Left colon (tissue), 2 donors: ENCODE results near the gene RASAL2. TPM values are rescaled to one million over a fixed set of nuclear protein-coding genes. Genes with fewer than 3 reads are reported as not detected.
"Not testable (repeated sequence)": the region's sequence is repeated elsewhere in the genome, so short reads cannot be mapped to it uniquely, and the experiment has no call there.

Experiments used
- ATAC-seq: fragments of 200-7000 bp; cut with Tn5 transposase; one replicate; pipeline ENCODE4 v1.9.1; 2020; ENCODE audit warnings: mild to moderate bottlenecking, moderate library complexity
- DNase-seq, 2 donors: peaks; one replicate each; pipeline ENCODE4 v3.0.0-alpha.2; 2020
- intact Hi-C, 2 donors: fragments of 100-400 bp; cut with DNase I in 1 of 2; cut with micrococcal nuclease in 1 of 2; formaldehyde crosslinking; loops; one replicate each; pipeline versions ENCODE4 v1.11.2 to v1.14.0; 2022; cut with DNase I, micrococcal nuclease
- total RNA-seq, 2 donors: library from RNA; stranded (reverse); fragmentation: NEBNext Ultra II Directional; extraction: Animal tissue kit (Norgen Biotek cat#: 25700); gene quantifications; one replicate each; pipeline ENCODE4 v1.2.1, GENCODE V29; 2021
- donor health status: DM: no; HTN: no; CAD: no.
- donor health status: DM: yes; HTN: yes; CAD: no.

The RASAL2 gene
- total RNA-seq, 2 donors from 2014 or later: 14.5 to 17.3 TPM

DNA sequence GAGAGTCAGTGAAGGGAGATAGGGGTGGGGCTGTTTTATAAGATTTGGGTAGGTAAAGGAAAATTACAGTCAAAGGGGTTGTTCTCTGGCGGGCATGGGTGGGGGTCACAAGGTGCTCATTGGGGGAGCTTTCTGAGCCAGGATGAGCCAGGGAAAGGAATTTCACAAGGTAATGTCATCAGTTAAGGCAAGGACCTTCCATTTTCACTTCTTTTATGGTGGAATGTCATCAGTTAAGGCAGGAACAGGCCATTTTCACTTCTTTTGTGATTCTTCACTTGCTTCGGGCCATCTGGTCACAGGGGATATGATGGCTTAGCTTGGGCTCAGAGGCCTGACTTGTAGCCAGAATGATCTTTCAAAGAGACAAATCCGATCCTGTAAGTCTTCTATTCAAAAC lies 159.7 kb downstream of the RASAL2 start:
- intact Hi-C loops, DNase-seq, ATAC-seq: not testable (repeated sequence)

DNA sequence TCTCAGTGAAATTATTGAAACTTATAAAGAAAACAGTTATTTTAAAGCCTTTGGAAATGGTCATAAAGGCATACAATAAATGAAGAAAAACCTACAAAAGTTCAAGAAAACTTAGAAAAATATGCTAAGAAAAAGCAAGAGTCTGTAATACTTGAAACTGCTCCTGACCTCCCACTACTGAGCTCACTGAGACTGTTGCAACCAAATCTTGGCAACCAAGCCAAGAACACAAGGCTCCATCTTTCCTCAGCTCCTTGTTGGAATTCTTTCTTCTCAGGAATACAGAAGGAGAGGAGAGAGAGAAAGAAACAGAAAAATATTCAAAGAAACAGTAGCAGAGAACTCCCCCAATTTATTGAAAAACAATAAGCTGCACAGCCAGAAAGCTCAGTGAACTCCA lies 160.5 kb downstream of the RASAL2 start:
- no peak for DNase-seq
- ATAC-seq: no peak
- intact Hi-C loops: no loop called here

DNA sequence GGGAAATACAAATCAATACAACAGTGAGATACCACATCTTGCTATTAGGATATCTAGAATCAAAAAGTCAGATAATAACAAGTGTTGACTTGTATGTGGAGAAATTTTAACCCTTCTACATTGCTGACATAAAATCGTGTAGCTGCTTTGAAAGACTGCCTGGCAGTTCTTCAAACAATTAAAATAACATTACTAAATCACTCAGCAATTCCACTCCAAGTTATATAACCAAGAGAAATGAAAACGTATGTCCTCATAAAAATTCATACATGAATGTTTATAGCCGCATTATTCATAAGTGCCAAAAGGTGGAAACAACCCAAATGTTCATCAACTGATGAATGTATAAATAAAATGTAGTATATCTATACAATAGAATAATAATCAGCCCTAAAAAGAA lies 164.6 kb downstream of the RASAL2 start:
- no peak for DNase-seq
- ATAC-seq: no peak

DNA sequence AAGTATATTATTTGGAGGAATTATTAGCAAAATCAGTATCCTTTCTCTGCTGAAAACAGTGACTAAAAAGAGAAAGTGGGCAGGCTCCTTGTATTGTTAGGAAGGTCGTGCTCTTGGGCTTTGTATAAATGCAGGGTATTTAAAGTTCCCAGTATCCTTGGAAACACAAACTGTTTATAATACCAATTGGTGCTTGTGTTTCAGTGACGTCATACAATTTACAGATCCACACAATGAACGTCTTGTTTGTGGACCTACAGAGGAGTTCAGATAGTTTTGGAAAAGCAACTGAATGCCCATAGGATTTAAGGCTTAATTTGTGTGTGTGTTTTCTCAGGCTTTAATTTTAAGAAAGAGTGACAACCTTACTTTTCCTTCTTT lies 168.2 kb downstream of the RASAL2 start:
- ATAC-seq (no peak), DNase-seq (no peak)
- intact Hi-C loops: no loop called here

More for the DNA sequence above, 164.6 kb downstream of the RASAL2 start:
- intact Hi-C loops: no loop called here

DNA sequence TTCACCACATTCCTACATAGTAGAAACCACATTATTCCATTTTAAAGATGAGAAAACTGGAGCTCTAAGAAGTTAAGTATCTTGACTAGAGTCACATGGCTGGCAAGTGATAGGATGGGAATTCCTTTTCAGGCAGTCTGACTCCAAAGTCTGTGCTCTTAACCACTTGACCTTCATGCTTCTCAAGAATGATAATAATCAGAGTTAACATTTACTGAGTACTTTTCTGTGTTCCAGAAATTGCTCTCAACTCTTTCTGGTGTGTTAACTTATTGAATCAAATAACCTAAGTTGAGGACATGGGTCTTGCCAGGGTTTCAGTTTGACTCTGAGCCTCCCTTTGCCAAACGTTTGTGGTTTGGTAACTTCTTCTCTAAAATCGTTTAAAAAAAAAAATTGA lies 169.4 kb downstream of the RASAL2 start:
- ATAC-seq (no peak), DNase-seq (no peak)
- intact Hi-C loops: no loop called here

DNA sequence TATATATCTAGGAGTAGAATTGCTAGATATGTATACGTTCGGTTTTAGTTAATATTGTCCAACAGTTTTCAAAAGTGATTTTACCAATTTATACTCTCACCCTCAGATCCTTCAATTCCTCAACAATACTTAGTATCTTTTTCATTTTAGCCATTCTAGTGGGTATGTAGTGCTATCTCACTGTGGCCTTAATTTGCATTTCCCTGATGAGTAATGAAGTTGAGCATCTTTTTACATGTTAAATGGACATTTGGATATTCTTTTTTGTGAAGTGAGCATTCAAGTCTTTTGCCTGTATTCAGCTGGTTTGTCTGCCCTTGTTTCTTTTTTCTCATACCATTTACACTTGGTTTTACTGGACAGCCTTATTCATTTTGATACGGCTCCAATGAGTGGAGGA lies 172.2 kb downstream of the RASAL2 start:
- intact Hi-C loops: no loop called here
- ATAC-seq (no peak), DNase-seq (no peak)

DNA sequence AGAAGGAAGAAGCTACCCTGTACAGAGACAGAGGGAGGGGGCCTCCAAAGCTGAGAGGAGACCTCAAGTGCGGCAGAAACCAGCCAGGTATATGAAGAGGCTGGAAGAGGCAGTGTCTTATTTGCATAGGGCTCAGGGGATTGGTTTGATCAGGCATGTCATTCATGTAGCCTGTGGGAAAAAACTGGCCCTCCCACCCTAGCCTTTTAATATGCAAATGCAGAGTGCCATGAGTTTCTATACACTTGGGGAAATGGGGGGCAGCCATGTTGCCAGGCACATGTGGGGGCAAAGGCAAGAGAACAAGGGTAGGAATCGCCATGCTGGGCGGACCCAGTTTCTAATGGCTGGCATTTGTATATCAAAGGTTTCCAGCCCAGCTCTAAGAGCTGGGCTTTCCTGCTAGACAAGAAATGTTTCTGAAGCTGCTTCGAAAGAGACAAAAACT lies 172.7 kb downstream of the RASAL2 start:
- no peak for ATAC-seq
- no peak for DNase-seq
- intact Hi-C loops: no loop called here

DNA sequence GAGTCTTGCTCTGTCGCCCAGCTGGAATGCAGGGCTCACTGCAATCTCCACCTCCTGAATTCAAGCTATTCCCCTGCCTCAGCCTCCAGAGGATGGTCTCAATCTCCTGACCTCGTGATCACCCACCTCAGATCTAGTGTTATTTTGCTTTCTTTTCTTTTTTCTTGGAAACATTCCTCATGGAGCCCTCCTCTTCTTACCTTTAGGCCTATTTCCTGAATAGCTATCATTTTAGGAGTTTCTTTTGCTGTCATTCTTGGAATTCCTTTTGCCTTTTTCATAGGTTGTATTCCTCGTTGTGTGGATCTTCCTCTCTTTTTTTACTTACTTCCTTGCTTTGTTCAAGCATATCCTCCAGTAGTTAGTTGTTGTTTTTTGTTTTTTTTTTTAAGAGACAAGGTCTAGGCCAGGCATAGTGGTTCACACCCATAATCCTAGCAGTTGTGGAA lies 173.8 kb downstream of the RASAL2 start:
- intact Hi-C loops: no loop called here
- no peak for ATAC-seq
- DNase-seq: no peak

DNA sequence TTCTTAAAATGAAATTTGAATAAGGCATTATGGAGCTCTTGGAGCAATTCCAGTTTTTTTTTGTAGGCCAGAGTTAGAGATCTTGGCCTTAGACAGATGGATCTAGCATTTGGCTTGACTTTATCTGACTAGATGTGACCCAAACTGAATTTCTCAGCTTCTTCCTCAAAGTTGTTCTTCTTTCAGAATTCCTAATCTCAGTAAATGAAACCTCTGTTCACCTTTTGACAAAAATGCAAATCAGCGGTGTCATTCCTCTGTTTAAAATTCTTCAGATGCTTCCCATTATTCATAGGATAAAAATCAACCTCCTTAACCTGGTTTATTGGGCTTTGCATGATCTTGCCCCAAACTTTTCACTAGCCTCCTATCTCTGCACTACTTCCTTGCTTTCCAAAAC lies 177.6 kb downstream of the RASAL2 start:
- ATAC-seq (no peak), DNase-seq (no peak)
- intact Hi-C loops: no loop called here

DNA sequence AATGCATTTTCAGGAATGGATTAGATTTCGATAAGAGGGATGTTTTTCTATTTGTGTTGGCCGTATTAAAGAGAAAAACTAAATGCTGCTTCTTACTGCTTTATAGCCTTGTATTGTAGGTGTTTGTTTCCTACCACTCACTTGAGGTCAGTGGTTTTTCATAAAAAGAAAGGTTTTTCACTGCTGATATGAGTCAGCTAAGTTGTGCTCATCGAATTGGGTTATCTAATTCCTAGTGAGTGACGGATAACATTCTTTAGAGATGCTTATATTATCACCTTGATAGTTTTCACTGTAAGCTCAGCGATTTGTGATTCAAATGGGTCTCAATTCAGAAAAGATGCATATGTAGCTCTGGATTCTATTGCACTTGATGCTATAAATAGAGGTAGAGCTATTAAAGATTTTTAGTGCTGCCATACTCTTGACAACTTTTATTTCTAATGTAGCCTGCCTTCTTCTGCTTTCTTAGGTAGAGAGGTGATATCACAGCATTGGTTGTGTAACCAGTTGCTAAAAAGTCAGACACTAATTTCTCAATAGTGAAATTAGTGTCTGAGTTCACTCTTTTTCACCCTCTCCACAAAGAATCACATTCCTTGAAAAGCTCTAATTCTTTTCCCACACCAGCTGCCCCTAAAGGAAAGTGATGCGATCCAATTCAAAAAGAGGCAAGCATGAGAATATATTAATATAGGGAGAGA lies 180.0 kb downstream of the RASAL2 start:
- DNase-seq (no peak), ATAC-seq (no peak)
- intact Hi-C loops: no loop called here

DNA sequence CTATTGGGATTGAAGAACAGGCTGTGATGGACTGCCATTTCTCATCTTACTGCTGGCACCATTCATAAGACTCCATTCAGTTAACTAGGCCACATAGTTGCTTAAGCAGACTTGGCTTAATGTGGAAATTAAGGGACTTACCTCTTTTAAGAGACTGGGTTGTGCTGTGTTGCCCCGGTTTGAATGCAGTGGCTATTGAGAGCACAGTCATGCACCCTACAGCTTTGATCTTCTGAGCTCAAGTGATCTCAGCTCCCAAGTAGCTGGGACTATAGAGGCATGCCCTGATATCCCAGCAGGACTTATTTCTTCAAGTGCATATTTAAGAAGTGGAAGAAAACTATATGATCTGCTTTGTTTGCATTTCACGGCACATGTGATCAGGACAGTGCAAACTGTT lies 181.1 kb downstream of the RASAL2 start:
- DNase-seq (no peak), ATAC-seq (no peak)
- intact Hi-C loops: no loop called here

DNA sequence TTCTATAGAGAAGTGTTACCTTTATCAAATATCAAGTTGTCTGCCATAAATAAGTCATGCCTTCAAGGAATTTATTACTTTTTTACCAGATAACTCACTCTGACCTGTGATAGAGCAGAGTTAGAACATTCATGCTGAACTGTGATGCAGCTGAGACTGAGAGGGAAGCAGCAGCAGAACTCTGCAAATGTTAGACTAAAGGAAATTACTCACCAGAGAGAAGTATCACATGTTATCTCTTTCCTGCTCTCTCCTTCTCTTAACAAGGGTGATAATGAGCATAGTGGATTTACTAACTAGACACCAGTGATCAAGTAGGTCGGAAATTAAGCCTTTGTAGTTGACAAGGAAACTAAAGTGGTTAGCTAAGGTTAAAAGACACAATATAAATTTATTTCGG lies 181.6 kb downstream of the RASAL2 start:
- DNase-seq: no peak
- intact Hi-C loops: no loop called here
- no peak for ATAC-seq

DNA sequence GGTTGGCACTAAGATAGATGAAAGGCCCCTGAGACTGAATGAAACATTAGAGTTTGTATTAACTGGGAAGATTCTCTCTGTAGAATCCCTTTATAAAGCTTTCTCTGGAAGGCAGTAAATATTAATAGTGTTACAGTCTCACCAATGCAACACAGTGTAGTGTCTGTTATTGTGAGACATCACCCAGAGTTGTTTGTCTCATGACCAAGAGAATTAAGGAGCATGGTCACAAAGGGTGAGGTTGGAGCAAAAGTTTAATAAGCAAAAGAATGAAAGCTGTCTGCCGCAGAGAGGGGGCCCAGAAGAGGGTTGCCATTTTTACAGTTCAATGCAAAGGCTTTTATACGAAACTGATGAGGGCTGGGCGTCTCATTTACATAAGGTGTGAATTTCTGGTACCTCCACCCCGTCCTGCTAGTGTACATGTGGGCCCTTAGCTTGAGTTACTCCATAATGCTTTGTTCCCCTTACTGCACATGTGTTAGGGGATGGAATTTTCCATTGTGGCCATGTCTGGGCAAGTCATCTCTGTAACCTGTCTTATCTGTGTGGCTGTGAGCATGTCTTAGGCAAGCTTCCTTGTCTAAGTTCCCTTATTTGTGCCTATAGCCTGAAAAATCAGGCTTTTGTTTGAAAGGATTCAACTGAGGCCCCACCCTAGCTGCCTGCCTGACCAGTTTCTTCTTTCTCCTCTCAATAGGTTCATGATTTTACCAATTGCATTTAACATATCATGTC lies 184.1 kb downstream of the RASAL2 start:
- intact Hi-C loops: no loop called here
- DNase-seq (no peak), ATAC-seq (no peak)

DNA sequence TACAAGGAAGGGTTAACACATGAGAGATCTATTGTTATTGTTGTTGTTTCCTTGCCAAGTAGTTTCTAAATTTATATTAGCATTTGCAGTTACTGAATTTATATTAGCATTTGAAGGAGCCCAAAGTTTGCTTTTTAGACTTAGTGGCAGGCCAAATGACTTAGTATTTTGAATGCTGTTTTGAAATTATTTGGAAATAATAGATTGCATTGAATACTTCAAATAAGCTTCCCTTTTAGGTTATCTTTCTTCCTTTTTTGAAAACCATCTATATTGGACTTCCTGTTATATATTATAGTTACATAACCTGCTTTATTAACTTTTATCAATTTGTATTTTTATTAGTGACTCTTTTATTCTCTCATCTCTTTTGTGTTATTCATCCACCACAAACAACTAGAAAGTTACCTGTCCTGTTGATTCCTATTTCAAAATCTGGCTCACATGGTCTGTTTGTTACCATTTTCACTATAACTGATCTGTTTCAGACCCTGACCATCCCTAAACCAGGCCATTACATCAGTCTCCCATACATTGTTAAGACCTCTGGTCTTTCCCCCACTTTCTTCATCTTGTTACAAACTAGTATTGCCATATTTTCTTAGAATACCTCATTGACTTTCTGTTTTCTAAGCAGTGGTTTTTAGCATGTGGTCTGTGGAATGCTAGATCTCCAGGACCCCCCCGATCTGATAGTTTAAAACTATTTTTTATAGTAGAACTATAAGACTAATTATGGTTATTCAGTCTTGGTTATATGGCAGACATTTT lies 185.2 kb downstream of the RASAL2 start:
- ATAC-seq (no peak), DNase-seq (no peak)
- intact Hi-C loops: no loop called here

DNA sequence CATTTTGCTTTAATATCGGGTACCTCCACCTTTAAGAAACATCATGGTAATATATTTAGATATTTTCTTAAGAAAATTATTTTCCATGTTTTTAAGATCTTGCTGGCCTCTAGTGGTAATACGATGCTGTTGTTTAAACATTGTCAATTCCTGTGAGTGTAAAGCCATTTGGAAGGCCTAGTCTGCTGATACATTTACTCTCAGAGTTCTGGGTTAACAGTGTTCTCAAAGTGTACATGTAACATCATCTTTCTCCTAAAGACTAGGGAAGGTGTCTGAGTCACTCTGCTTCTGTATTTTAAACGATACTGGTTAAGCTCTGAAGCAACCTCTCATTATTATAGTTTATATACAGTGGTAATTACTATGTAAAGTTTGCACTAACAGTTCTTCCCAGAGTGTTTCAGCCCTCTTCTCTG lies 189.1 kb downstream of the RASAL2 start:
- ATAC-seq (peak; percentile 42), DNase-seq (no peak)
- intact Hi-C loops: loop anchor here in 1 of 2 donors (10.0 kb wide), 1 partner anchor 248 kb away; no protein-coding TSS in a partner anchor

DNA sequence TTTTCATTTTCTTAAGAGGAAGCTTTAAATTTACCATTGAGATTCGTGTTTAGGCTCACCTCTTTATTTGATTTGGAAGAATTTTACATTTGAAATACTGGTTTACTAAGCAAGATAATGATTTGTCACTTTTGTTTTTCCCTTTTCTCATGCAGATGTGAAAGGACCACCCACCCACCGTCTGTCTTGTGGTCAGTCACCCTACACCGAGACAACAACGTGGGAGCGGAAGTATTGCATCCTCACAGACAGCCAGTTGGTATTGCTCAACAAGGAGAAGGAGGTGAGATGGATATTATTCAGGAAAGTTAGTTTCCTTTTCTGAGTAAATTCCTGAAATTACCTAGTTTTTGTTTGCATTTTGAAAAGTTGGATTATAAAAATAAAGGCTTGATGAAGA lies 189.5 kb downstream of the RASAL2 start:
- intact Hi-C loops: loop anchor here in 1 of 2 donors (10.0 kb wide), 1 partner anchor 249 kb away; no protein-coding TSS in a partner anchor

DNA sequence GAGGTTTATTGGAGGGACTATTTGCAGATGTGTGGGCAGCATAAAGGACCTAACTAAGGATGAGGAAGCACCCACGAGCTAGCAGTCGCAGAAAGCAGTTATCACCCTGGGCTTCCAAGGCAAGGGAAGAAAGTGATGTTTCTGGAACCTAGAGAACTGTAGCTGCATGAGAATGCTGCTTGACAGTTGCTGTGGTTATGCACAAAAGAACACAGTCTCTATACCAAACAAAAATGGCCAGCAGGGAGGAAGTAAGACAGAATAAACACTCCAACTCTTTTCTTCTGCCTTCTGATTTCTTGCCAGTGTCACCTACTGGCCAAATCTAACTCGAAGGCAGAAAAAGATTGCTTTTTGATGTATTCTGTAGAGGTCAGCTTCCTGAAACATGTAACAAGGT lies 190.2 kb downstream of the RASAL2 start:
- intact Hi-C loops: loop anchor here in 1 of 2 donors (10.0 kb wide), 1 partner anchor 249 kb away; no protein-coding TSS in a partner anchor
- no peak for ATAC-seq

More for the DNA sequence above, 189.5 kb downstream of the RASAL2 start:
- DNase-seq (no peak), ATAC-seq (no peak)

DNA sequence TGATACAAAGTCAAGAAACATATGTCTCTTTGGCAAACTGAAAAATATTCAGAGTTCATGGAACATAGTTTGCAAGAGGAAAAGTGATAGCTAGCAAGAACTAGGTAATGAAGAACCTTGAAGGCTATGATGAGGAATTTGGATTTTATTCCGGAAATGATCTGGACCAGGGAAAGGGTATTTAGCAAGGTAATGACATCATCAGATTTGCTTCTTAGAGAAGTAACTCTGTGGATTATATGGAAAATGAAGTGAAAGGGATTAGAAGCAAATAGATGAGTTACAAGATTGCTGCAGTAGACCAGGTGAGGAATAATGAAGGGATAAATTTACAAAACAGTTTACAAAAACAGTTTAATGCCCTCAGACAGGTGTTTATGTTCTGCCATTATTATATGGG lies 197.3 kb downstream of the RASAL2 start:
- ATAC-seq (no peak), DNase-seq (no peak)
- intact Hi-C loops: no loop called here

More for the DNA sequence above, 190.2 kb downstream of the RASAL2 start:
- no peak for DNase-seq

DNA sequence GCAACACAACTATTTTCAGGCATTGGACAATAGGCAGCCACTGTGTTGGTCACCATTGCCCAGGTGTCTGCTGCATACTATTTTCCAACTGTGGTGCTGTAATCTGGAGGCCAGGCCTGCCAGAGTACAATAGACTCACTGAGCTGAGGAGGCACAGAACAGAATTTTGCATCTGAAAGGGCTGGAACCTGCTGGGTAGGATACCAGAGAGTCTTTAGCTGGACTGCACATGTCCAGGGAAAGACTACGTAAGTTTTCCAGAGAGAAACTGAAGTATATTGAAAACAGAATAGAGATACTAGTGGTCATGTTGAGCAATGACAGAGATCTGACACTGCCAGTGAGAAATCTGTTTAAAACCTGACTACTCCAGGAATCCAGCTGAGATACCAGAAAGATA lies 200.8 kb downstream of the RASAL2 start:
- ATAC-seq: no peak
- DNase-seq: no peak
- intact Hi-C loops: no loop called here

DNA sequence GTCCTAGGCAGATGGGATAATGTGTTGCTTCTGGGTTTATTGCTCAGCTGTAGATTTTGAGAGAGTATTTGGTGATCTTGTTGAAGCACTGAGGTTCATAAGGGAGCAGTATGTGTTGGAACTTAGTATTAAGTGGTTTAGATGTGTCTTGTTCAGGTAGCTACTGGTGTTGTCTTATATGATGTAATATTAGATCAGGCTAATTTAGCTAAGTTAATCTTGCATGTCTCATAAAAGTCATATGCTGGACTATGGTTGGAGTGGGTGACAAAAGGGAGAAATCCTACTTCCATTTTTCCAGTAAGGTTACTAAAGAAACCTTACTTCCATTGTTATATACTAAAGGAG lies 206.4 kb downstream of the RASAL2 start:
- intact Hi-C loops: no loop called here
- DNase-seq: no peak
- ATAC-seq: peak; percentile 18
